Kidney (tissue), 14 donors: ENCODE results near the gene ARFIP1. TPM values are rescaled to one million over a fixed set of nuclear protein-coding genes. Genes with fewer than 3 reads are reported as not detected.

Source experiments
- DNase-seq, 5 donors: peaks; one replicate each; pipeline ENCODE4 v3.0.0-alpha.2; 2013 to 2020
- FAIRE-seq: peaks from 2 replicates; lab custom pipeline; 2012; peaks lifted over from hg19 to GRCh38; lab: Jason Lieb, UNC
- H3K27ac ChIP-seq, 2 donors: one replicate each; pipeline ENCODE4 v1.7.0; 2013; ENCODE audit warnings: low read depth in 2 of 2, low read length in 2 of 2, inconsistent platforms in 1 of 2
- H3K27me3 ChIP-seq: one replicate; pipeline ENCODE4 v1.7.1; 2013; ENCODE audit warnings: low read length, inconsistent platforms; ENCODE audit not compliant: control insufficient read depth, insufficient read depth
- H3K36me3 ChIP-seq, 3 donors: one replicate each; pipeline versions ENCODE4 v1.7.0 to v1.7.1; 2013; ENCODE audit warnings: low read length in 3 of 3, control low read depth in 1 of 3, inconsistent platforms in 1 of 3; ENCODE audit not compliant: insufficient read depth in 3 of 3, control insufficient read depth in 2 of 3
- H3K4me1 ChIP-seq, 3 donors: one replicate each; pipeline versions ENCODE4 v1.7.0 to v1.7.1; 2013; ENCODE audit warnings: low read length in 3 of 3, inconsistent platforms in 1 of 3, low read depth in 1 of 3; ENCODE audit not compliant: control insufficient read depth in 2 of 3, insufficient read depth in 2 of 3
- H3K4me3 ChIP-seq, 3 donors: one replicate each; pipeline versions ENCODE4 v1.7.0 to v1.8.1; 2013; ENCODE audit warnings: low read length in 3 of 3, control low read depth in 1 of 3, inconsistent platforms in 1 of 3
- H3K9ac ChIP-seq, 3 donors: one replicate each; pipeline versions ENCODE4 v1.7.0 to v1.7.1; 2013; ENCODE audit warnings: low read length in 3 of 3, control low read depth in 1 of 3, inconsistent platforms in 1 of 3
- H3K9me3 ChIP-seq, 3 donors: one replicate each; pipeline versions ENCODE4 v1.7.0 to v1.7.1; 2013; ENCODE audit warnings: low read length in 3 of 3, control low read depth in 1 of 3, inconsistent platforms in 1 of 3; ENCODE audit not compliant: control insufficient read depth in 2 of 3, insufficient read depth in 1 of 3
- intact Hi-C: fragments of 100-400 bp; cut with DNase I; formaldehyde crosslinking; loops from one replicate; pipeline ENCODE4 v1.11.1; 2022
- polyA plus RNA-seq: library from polyadenylated mRNA; stranded (reverse); fragments of 350-450 nt; fragmentation: Illumina TruSeq; extraction: RNeasy Lipid Tissue Mini Kit (QIAGEN cat#74804); gene quantifications from one replicate; pipeline ENCODE4 v1.2.3, GENCODE V29; 2014; ENCODE audit warnings: low read depth, low replicate concordance; ENCODE audit not compliant: insufficient read depth
- total RNA-seq: library from RNA; stranded (reverse); fragmentation: NEBNext Ultra II Directional; extraction: Animal tissue kit (Norgen Biotek cat#: 25700); gene quantifications from one replicate; pipeline ENCODE4 v1.2.1, GENCODE V29; 2021
- TF ChIP-seq, protein P1 (sequence below): IDR thresholded peaks from 3 replicates; pipeline ENCODE4 v1.5.1; 2012; ENCODE audit warnings: mild to moderate bottlenecking, moderate library complexity, borderline replicate concordance; ENCODE audit not compliant: insufficient read depth; ENCODE audit errors: extremely low read depth
- donor health status: control.
- donor health status: control.
- donor health status: control.
- donor health status: control.
- donor health status: control.
- donor health status: DM: yes; HTN: yes; CAD: no.
- donor health status: Normal renal cell carcinoma (clear cell type).

ARFIP1 gene
- total and polyA plus RNA-seq, 2 donors from 2014 or later: 23.2 to 39.1 TPM

DNA sequence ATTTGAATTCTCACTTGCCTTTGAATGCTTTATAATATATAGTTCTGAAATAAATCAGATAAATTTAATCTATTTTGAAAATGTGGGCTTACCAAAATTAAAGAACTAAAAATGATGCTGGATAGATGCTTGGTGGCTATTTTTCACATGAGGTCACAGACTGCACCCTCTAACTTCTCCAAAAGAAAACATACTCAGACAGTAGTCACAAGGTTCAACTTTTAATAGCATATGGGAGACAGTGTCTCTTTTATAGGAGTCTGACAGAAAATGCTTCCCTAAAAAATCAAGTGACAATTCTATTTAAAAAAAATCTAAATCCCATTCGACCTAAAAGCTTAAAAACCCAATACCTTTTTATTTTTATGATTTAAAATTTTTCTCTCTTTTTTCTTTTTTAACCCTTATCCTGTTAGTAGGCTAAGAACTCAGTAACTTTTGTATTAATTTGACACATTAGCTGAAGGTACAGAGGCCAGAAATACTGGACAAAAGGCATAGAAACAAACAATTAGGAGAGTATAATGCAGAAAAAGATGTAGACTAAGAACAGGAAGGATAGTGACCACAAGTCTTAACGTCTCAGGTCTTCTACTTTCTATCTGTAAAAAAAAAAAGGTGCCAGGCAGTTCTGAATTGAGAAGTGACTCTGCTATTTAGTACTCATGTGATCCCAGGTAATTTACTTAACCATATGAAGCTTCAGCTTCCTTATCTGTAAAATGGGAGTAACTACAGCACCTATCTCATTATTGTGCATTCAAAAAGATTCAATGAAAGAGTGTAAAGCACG is 7.8 kb upstream of the ARFIP1 start:
- H3K9ac ChIP-seq: no peak overlapping the region
- no peak overlapping the region for H3K27ac ChIP-seq
- FAIRE-seq: no peak
- DNase-seq: no peak
- H3K36me3 ChIP-seq: no peaks in the 10 kb centered on the region
- TF ChIP-seq, protein P1, sequence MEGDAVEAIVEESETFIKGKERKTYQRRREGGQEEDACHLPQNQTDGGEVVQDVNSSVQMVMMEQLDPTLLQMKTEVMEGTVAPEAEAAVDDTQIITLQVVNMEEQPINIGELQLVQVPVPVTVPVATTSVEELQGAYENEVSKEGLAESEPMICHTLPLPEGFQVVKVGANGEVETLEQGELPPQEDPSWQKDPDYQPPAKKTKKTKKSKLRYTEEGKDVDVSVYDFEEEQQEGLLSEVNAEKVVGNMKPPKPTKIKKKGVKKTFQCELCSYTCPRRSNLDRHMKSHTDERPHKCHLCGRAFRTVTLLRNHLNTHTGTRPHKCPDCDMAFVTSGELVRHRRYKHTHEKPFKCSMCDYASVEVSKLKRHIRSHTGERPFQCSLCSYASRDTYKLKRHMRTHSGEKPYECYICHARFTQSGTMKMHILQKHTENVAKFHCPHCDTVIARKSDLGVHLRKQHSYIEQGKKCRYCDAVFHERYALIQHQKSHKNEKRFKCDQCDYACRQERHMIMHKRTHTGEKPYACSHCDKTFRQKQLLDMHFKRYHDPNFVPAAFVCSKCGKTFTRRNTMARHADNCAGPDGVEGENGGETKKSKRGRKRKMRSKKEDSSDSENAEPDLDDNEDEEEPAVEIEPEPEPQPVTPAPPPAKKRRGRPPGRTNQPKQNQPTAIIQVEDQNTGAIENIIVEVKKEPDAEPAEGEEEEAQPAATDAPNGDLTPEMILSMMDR: no peak
- H3K9me3 ChIP-seq: no peaks in the 10 kb centered on the region
- H3K4me1 ChIP-seq: no peaks in the 10 kb centered on the region
- no peak overlapping the region for H3K4me3 ChIP-seq
- intact Hi-C loops: no loop called here
- no peaks in the 10 kb centered on the region for H3K27me3 ChIP-seq

DNA sequence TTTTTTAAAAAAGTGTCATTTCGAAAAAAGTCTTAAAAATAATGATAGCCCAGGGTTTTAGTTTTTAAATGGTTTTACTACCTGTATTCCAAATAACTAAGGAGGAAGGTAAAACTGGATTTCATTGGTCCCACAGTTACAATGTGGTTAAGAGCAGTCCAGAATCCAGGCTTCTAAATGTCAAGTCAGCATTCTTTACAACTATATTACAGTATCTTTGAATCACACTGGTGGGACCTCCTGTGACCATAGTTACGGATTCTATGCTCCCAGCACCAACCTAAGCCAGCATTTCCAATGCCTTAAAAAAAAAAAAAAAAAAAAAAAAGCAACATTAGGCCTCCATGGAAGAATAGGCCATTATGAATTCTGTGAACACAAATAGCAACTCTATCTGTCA is 6.4 kb upstream of the ARFIP1 start:
- no peaks in the 10 kb centered on the region for H3K36me3 ChIP-seq
- FAIRE-seq: no peak

DNA sequence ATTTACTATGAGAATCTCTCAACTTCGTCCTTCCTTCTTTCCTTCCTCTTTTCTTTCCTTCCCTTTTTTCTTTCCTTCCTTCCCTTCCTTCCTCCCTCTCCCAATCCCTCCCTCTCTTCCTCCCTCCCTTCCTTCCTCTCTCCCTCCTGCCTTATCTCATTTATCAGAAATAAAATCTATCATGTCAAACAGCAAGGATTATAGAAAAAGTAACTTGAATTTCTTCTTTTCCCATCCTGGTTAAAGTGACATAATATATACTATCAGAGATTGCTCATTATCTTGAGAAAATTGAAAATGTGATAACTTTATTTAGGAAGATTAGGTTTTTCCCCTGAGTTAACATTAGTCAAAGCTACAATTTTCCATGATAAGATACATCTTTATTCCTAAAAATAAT is 5.8 kb upstream of the ARFIP1 start:
- Histone ChIP-seq H3K9me3 (no peaks in the 10 kb centered on the region), H3K4me3 (no peak overlapping the region), H3K9ac (no peak overlapping the region), H3K36me3 (no peaks in the 10 kb centered on the region), H3K27me3 (no peaks in the 10 kb centered on the region), H3K4me1 (peaks cover 0 to 3% (median 3%) of the 10 kb centered on the region in 3 donors), H3K27ac (no peak overlapping the region)
- intact Hi-C loops: no loop called here
- DNase-seq: no peak
- TF ChIP-seq, protein P1: no peak
- FAIRE-seq: no peak

More for the DNA sequence above, 6.4 kb upstream of the ARFIP1 start:
- TF ChIP-seq, protein P1: no peak
- H3K9me3 ChIP-seq: no peaks in the 10 kb centered on the region
- no peak overlapping the region for H3K4me3 ChIP-seq
- intact Hi-C loops: no loop called here
- H3K9ac ChIP-seq: no peak overlapping the region
- H3K27me3 ChIP-seq: no peaks in the 10 kb centered on the region
- no peaks in the 10 kb centered on the region for H3K4me1 ChIP-seq
- H3K27ac ChIP-seq: no peak overlapping the region
- no peak for DNase-seq

DNA sequence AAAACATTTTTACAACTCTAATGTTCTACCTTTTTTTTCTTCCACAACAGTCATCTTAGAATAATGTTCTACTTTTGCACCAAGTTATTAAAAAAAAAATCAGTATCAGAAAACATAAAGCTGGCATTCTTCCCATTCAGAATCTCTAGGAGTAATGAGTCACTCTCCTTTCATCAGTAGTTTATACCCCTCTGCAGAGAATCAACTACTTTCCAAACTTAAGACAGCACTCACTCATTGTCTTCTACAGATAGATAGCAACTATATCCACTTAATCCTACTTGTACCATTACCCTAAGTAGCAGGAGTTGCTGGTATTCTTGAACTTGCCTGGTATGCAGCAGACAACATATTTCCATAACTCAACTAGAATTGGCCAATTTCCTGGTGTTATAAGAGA is 3.4 kb upstream of the ARFIP1 start:
- Histone ChIP-seq H3K9ac (no peak overlapping the region), H3K36me3 (no peaks in the 10 kb centered on the region), H3K27ac (no peak overlapping the region), H3K27me3 (no peaks in the 10 kb centered on the region), H3K4me1 (peaks cover 0 to 3% (median 3%) of the 10 kb centered on the region in 3 donors), H3K9me3 (no peaks in the 10 kb centered on the region), H3K4me3 (no peak overlapping the region)
- DNase-seq: no peak
- intact Hi-C loops: no loop called here
- no peak for FAIRE-seq
- TF ChIP-seq, protein P1: no peak
